ENCODE data around the gene FAM180A. TPM values are rescaled to one million over a fixed set of nuclear protein-coding genes. Genes with fewer than 3 reads are reported as not detected.

The FAM180A gene
- total and polyA plus RNA-seq, 2 experiments from 2014 or later = not detected

DNA sequence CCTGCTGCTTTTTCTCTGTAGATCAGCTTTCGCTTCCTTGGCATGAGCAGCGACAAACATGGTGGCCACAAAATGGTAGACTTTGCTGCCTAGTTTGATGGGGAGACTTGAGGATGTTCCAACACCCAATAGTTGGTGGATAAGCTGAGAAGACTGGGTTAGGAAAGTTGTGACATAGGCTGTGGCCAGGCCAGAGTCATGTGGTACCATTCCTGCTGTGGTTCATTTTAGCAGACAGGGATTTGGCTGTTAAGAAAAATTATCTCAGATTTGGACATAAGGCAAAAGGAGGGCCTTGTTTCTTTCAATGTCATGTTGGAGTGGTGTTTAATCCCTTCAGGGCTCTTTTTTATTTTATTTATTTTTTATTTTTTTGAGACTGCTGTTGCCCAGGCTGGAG lies 26.6 kb upstream of the FAM180A start:
- Histone ChIP-seq H3F3A (replicated peaks; ENCODE audit: low read depth) (no peaks in the 10 kb centered on the region), H2AFZ (no peak overlapping the region), H3K4me1 (ENCODE audit: insufficient read depth) (no peaks in the 10 kb centered on the region), H3K79me2 (replicated peaks; ENCODE audit: insufficient read depth) (no peaks in the 10 kb centered on the region), H3K27ac (ENCODE audit: low read depth) (no peak overlapping the region), H3K4me3 (no peak overlapping the region), H4K20me1 (replicated peaks; ENCODE audit: insufficient read depth) (no peaks in the 10 kb centered on the region), H3K27me3 (ENCODE audit: insufficient read depth) (no peaks in the 10 kb centered on the region), H3K36me3 (ENCODE audit: insufficient read depth) (no peaks in the 10 kb centered on the region), H3K9me2 (ENCODE audit: insufficient read depth) (no peaks in the 10 kb centered on the region; the same call in 1 of the 2 replicates), H3K4me2 (no peak overlapping the region)
- ATAC-seq (no peak), DNase-seq (ENCODE audit: low spot score) (no peak)
- H3K9me3 Mint-ChIP-seq = peaks cover 17% of the 10 kb centered on the region
- H3K27ac Mint-ChIP-seq = no peak overlapping the region
- peaks cover 3% of the 10 kb centered on the region for H3K27me3 Mint-ChIP-seq (ENCODE audit: insufficient read depth, low read depth, poor library complexity)
- peaks cover 19% of the 10 kb centered on the region for H3K4me1 Mint-ChIP-seq
- TF ChIP-seq CTCF (conservative IDR thresholded peaks at IDR 0.05; ENCODE audit: low read depth in 2 of 2) = no peak
- TF ChIP-seq ZNF331 (CRISPR knock-in tag; IDR thresholded peaks at IDR 0.05; ENCODE audit: low read depth) = no peak
- TF ChIP-seq, protein P1, sequence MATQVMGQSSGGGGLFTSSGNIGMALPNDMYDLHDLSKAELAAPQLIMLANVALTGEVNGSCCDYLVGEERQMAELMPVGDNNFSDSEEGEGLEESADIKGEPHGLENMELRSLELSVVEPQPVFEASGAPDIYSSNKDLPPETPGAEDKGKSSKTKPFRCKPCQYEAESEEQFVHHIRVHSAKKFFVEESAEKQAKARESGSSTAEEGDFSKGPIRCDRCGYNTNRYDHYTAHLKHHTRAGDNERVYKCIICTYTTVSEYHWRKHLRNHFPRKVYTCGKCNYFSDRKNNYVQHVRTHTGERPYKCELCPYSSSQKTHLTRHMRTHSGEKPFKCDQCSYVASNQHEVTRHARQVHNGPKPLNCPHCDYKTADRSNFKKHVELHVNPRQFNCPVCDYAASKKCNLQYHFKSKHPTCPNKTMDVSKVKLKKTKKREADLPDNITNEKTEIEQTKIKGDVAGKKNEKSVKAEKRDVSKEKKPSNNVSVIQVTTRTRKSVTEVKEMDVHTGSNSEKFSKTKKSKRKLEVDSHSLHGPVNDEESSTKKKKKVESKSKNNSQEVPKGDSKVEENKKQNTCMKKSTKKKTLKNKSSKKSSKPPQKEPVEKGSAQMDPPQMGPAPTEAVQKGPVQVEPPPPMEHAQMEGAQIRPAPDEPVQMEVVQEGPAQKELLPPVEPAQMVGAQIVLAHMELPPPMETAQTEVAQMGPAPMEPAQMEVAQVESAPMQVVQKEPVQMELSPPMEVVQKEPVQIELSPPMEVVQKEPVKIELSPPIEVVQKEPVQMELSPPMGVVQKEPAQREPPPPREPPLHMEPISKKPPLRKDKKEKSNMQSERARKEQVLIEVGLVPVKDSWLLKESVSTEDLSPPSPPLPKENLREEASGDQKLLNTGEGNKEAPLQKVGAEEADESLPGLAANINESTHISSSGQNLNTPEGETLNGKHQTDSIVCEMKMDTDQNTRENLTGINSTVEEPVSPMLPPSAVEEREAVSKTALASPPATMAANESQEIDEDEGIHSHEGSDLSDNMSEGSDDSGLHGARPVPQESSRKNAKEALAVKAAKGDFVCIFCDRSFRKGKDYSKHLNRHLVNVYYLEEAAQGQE (IDR thresholded peaks at IDR 0.05; ENCODE audit: unreplicated experiment) = no peak
- no peak for TF ChIP-seq EZH2phosphoT487 (IDR thresholded peaks at IDR 0.05; ENCODE audit: unreplicated experiment)
- TF ChIP-seq EZH2 (IDR thresholded peaks at IDR 0.05; ENCODE audit: low read depth, unreplicated experiment) = no peak
- TF ChIP-seq POLR2AphosphoS5 (IDR thresholded peaks at IDR 0.05; ENCODE audit: low read depth) = no peak
- no peak for TF ChIP-seq CREB1 (CRISPR knock-in tag; IDR thresholded peaks at IDR 0.05; ENCODE audit: low read depth)
- TF ChIP-seq, protein P2, sequence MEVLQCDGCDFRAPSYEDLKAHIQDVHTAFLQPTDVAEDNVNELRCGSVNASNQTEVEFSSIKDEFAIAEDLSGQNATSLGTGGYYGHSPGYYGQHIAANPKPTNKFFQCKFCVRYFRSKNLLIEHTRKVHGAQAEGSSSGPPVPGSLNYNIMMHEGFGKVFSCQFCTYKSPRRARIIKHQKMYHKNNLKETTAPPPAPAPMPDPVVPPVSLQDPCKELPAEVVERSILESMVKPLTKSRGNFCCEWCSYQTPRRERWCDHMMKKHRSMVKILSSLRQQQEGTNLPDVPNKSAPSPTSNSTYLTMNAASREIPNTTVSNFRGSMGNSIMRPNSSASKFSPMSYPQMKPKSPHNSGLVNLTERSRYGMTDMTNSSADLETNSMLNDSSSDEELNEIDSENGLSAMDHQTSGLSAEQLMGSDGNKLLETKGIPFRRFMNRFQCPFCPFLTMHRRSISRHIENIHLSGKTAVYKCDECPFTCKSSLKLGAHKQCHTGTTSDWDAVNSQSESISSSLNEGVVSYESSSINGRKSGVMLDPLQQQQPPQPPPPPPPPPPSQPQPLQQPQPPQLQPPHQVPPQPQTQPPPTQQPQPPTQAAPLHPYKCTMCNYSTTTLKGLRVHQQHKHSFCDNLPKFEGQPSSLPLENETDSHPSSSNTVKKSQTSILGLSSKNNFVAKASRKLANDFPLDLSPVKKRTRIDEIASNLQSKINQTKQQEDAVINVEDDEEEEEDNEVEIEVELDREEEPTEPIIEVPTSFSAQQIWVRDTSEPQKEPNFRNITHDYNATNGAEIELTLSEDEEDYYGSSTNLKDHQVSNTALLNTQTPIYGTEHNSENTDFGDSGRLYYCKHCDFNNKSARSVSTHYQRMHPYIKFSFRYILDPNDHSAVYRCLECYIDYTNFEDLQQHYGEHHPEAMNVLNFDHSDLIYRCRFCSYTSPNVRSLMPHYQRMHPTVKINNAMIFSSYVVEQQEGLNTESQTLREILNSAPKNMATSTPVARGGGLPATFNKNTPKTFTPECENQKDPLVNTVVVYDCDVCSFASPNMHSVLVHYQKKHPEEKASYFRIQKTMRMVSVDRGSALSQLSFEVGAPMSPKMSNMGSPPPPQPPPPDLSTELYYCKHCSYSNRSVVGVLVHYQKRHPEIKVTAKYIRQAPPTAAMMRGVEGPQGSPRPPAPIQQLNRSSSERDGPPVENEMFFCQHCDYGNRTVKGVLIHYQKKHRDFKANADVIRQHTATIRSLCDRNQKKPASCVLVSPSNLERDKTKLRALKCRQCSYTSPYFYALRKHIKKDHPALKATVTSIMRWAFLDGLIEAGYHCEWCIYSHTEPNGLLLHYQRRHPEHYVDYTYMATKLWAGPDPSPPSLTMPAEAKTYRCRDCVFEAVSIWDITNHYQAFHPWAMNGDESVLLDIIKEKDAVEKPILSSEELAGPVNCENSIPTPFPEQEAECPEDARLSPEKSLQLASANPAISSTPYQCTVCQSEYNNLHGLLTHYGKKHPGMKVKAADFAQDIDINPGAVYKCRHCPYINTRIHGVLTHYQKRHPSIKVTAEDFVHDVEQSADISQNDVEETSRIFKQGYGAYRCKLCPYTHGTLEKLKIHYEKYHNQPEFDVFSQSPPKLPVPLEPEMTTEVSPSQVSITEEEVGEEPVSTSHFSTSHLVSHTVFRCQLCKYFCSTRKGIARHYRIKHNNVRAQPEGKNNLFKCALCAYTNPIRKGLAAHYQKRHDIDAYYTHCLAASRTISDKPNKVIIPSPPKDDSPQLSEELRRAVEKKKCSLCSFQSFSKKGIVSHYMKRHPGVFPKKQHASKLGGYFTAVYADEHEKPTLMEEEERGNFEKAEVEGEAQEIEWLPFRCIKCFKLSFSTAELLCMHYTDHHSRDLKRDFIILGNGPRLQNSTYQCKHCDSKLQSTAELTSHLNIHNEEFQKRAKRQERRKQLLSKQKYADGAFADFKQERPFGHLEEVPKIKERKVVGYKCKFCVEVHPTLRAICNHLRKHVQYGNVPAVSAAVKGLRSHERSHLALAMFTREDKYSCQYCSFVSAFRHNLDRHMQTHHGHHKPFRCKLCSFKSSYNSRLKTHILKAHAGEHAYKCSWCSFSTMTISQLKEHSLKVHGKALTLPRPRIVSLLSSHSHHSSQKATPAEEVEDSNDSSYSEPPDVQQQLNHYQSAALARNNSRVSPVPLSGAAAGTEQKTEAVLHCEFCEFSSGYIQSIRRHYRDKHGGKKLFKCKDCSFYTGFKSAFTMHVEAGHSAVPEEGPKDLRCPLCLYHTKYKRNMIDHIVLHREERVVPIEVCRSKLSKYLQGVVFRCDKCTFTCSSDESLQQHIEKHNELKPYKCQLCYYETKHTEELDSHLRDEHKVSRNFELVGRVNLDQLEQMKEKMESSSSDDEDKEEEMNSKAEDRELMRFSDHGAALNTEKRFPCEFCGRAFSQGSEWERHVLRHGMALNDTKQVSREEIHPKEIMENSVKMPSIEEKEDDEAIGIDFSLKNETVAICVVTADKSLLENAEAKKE (CRISPR knock-in tag; IDR thresholded peaks at IDR 0.05) = no peak
- no peak for TF ChIP-seq JUNB (IDR thresholded peaks at IDR 0.05; ENCODE audit: unreplicated experiment)
- TF ChIP-seq NANOG (IDR thresholded peaks at IDR 0.05; ENCODE audit: borderline replicate concordance) = no peak
- no peak for TF ChIP-seq STAT1 (IDR thresholded peaks at IDR 0.05; ENCODE audit: unreplicated experiment)
- TF ChIP-seq ZNF114 (CRISPR knock-in tag; IDR thresholded peaks at IDR 0.05) = no peak
- H3K36me3 Mint-ChIP-seq (ENCODE audit: low read depth) = no peaks in the 10 kb centered on the region; the same call in 2 of the 3 replicates
- no peak overlapping the region for H3K4me3 Mint-ChIP-seq
